ENCODE results near the gene CD300LB.

DNA sequence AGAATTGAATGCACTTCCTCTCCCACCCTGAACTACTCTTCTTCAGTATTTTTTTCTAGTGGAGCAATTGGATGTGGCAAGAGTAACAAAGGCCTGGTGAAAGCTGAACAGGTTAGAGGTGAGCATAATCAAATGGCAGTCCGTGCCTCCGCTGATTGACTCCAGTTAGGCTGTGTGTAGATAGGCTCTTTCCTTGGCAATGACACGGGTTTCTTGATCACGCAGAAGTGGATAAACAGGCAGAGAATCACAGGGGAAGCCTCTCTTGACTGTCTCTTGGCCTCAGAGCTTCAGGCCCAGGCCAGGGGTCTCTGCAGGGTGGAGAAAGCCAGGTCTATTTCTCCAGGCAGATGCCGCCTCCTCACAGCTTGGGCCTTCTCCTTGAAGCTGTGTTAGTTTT is 4.2 kb downstream of the CD300LB start:
- TF ChIP-seq, protein P1, sequence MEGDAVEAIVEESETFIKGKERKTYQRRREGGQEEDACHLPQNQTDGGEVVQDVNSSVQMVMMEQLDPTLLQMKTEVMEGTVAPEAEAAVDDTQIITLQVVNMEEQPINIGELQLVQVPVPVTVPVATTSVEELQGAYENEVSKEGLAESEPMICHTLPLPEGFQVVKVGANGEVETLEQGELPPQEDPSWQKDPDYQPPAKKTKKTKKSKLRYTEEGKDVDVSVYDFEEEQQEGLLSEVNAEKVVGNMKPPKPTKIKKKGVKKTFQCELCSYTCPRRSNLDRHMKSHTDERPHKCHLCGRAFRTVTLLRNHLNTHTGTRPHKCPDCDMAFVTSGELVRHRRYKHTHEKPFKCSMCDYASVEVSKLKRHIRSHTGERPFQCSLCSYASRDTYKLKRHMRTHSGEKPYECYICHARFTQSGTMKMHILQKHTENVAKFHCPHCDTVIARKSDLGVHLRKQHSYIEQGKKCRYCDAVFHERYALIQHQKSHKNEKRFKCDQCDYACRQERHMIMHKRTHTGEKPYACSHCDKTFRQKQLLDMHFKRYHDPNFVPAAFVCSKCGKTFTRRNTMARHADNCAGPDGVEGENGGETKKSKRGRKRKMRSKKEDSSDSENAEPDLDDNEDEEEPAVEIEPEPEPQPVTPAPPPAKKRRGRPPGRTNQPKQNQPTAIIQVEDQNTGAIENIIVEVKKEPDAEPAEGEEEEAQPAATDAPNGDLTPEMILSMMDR (IDR thresholded peaks at IDR 0.05) = no peak
- TF ChIP-seq POLR2A (IDR thresholded peaks at IDR 0.05) = no peak
- no peak for TF ChIP-seq POLR2AphosphoS5 (IDR thresholded peaks at IDR 0.05)
- no peak for TF ChIP-seq EP300 (IDR thresholded peaks at IDR 0.05)

Data from sigmoid colon (tissue), 4 donors.